Neural progenitor cell (in vitro differentiated cells): ENCODE measurements around the gene GNAT3.

ENCODE experiments used
- EZH2phosphoT487 ChIP-seq: fragments of 200-600 bp; sonication (generic); IDR thresholded peaks from 2 replicates; pipeline ENCODE4 v1.6.1; 2017; ENCODE audit warnings: antibody characterized with exemption
- TF ChIP-seq, protein P1 (sequence below): fragments of 200-600 bp; sonication (generic); IDR thresholded peaks from 2 replicates; pipeline ENCODE4 v1.5.1; 2017; ENCODE audit warnings: antibody characterized with exemption, mild to moderate bottlenecking

DNA sequence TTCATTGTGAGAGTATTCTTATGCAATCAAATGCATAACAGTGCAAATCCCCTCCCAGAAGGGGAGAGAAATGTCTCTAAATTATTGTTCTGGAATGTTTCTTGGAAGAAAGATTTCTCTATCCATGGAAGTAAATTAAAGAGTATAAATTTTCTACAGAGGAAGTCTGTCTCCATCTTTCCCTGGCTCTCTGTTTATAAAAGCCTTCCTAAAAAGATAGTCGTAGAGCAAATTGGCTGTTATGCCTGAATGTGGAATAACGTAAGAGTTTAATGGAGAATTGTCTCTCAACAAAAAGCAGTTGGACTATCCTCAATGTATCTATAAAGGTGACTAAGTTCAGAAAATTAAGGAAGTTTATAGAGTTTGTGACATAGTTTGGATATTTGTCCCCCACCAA lies 76.3 kb downstream of the GNAT3 start:
- TF ChIP-seq, protein P1, sequence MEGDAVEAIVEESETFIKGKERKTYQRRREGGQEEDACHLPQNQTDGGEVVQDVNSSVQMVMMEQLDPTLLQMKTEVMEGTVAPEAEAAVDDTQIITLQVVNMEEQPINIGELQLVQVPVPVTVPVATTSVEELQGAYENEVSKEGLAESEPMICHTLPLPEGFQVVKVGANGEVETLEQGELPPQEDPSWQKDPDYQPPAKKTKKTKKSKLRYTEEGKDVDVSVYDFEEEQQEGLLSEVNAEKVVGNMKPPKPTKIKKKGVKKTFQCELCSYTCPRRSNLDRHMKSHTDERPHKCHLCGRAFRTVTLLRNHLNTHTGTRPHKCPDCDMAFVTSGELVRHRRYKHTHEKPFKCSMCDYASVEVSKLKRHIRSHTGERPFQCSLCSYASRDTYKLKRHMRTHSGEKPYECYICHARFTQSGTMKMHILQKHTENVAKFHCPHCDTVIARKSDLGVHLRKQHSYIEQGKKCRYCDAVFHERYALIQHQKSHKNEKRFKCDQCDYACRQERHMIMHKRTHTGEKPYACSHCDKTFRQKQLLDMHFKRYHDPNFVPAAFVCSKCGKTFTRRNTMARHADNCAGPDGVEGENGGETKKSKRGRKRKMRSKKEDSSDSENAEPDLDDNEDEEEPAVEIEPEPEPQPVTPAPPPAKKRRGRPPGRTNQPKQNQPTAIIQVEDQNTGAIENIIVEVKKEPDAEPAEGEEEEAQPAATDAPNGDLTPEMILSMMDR = no peak
- TF ChIP-seq EZH2phosphoT487 = no peak
